Activated CD8-positive, alpha-beta memory T cell treated with anti-CD3 and anti-CD28 coated beads, Interleukin-2, amount 50 U/mL, for 1 hour (primary cell): ENCODE measurements around the gene TSHZ2.
"Not testable (repeated sequence)": the region's sequence is repeated elsewhere in the genome, so short reads cannot be mapped to it uniquely, and the experiment has no call there.

ENCODE experiments used
- DNase-seq: peaks from one replicate; pipeline ENCODE4 v3.0.0-alpha.2; 2020; ENCODE audit errors: extremely low read depth

Gene TSHZ2

DNA sequence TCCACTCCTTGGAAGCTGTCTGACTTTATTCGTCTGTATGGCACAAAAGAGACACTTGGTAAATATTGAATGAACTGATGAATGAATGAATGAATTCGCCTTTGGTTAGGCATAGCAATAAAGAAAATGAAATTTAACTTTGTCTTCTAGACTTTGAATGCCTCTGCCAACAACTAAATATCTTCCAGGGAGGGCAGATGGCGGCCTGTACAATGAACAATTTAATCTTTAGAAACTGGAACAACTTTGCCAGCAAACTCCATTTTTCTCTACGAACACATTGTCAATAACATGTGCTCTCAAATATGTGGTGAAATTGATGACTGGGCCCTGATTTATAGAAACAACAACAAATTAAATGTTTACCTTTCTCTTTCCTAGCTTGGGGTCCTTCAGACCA is 480.9 kb downstream of the TSHZ2 start:
- no peak for DNase-seq

DNA sequence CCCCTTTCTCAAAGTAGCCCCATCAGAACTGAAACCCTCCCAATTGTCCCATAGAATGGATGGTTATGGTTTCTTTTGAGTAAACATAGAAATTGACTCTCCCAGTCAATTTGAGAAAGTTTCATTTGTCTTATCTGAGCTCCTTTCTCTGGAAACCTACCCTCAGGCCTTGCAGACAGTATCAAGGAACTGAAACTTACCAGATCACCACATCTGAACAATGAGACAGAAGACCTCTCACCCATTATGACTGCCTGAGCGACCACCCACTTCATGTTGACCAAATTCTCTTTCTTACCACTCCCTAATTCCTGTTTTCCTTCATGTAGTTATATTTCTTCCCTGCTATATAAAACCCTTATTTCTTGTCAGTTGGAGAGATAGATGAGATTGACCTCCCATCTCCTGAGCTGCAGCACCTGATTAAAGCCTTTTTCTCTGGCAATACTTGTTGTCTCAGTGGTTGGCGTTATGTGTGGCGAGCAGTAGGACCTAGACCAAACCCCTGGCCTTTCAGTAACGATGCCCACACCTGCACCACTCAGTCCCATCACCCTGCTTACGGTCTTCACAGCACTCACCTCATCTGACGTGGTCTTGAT is 482.6 kb downstream of the TSHZ2 start:
- no peak for DNase-seq

DNA sequence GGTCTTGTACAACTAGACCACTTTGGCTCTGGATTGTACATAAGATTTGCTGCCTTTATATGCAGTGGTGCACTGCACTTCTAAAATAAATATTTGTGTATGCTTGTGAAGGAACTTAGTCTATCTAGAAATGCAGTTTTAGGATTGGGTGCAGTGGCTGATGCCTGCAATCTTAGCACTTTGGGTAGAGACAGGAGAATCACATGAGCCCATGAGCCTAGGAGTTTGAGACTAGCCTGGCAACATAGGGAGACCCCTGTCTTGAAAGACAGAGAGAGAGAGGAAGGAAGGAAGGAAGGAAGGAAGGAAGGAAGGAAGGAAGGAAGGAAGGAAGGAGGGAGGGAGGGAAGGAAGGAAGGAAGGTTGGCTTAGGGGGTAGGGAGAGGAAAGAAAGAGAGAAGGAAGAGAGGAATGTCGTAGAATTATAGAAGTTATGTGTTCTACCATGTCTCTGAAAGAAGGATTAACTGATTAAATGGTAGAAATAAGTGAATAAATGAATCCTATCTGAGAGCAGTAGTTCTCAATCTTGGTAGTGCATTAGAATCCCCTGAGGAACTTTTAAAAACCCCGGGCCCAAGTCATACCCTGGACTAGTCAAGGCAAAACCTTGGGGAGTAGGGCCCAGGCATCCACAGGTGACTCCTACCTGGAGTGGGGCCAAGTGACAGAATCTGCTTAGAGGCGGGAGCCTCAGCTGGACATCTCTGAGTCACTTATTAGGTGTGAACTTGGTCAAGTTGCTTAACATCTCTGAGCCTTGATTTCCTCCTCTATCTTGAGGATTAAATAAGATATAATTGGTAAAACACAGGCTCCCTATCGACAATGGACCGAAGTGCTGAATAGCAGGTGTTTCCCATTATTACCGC is 491.2 kb downstream of the TSHZ2 start:
- no peak for DNase-seq

DNA sequence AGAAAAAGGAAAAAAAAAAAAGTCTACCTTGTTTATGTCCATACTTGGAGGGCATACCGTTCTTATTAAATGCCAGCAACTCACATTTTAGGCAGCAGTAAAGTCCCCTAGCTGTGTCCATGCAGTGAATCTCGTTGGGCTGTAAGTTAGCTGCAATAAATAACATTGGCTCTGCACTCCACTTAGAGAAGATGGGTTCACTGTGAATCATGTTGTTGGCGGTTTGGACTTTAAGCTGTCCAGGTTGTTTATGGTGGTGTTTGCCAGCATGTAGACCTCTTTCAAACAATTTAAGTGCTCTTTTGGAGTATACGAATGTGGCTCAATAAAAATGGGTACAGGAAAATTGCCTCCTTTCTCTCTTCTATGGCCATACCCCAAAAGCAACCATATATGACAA is 494.1 kb downstream of the TSHZ2 start:
- DNase-seq: no peak

DNA sequence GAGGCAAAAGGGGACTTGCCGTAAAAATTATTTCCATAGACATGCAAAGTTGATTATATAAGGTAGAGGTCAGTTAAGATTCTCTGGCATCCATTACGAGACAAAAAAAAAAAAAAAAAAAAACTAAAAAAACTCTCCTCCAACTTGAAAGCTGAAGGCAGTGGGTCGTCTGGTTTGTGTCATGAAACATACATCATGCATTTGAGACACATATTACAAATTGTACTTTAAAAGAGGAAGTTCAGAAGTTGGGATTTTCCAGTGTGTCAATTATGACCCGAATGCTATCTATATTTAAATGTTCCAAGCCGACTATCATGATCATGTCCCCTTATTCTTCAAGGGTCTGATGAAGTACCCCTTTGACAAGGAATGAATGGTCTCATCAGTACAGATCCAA is 496.4 kb downstream of the TSHZ2 start:
- DNase-seq: no peak

DNA sequence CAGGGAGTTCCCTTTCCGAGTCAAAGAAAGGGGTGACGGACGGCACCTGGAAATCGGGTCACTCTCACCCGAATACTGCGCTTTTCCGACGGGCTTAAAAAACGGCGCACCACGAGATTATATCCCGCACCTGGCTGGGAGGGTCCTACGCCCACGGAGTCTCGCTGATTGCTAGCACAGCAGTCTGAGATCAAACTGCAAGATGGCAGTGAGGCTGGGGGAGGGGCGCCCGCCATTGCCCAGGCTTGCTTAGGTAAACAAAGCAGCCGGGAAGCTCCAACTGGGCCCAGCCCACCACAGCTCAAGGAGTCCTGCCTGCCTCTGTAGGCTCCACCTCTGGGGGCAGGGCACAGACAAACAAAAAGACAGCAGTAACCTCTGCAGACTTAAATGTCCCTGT is 500.7 kb downstream of the TSHZ2 start:
- not testable (repeated sequence) for DNase-seq

DNA sequence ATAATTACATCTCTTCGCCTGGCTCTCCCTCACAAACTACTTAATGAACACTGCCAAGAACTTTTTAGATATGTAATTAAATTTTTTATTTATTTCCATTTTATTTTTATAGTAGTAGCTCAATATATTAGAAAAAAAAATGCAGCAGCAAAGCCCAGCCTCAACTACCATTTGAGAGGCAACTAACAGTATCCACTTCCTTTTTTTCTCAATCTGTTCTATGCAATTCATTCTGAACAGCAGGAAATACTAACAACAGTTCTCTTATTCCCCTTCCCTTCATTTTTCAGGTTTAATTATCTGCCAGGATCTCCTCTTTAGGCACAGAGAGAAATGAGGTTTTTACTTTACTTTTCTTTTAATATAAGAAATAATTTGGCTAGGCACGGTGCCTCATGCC is 508.8 kb downstream of the TSHZ2 start:
- DNase-seq: no peak

DNA sequence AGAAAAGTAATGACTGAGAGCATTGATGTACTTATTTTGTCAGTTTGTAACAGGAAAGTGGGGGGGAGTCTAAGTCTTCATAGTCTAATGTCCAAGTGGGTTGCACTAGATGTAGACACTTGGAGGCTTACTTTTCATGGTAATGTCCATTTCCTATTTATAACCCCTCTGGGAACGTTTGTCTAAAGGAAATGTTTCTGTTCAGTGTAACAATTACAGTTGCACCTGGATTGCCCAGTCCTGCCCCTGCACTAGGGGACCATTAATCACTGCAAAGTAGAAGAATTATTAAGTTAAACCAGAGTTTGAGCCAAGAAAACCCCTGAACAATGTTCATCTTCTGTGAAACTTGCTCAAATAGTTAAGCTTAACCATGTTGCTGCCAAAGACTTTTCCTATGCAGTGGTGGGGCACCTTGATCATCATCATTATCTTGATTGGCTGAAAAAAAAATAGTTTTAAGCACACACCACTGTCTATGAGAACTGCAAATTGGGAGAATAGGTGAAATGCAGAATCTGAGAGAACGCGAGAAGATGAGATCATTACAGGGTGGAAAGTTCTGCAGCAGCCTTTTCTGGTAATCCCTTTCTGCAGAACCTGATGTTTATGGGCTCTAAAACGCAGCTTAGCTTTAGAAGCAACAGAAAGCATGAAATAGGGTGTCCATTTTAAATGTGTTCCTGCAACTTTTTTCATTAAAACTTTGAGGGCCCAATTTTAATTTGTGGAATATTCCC is 515.5 kb downstream of the TSHZ2 start:
- DNase-seq: no peak

DNA sequence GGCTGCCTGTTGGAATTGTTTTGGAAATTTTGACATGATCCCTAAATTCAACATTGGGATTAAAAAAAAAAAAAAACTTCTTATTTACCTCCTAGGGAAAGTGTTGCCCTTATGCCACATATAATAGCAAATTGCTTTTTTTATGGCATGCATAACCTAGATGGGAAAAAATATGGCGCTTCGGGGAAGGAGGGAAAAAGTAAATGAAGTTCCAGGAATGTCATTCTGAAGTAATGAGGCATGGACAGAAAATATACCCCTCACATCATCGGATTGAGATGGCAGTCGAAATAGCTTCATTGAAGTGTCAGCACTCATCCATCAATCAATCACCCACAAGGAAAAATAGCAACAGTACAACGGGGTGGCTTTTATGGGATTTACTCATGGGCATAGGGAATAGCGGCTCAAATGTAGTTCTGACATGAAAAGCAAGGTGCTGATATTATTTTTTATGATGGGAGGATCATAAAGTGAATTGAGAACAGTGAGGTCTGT is 516.7 kb downstream of the TSHZ2 start:
- DNase-seq: no peak

DNA sequence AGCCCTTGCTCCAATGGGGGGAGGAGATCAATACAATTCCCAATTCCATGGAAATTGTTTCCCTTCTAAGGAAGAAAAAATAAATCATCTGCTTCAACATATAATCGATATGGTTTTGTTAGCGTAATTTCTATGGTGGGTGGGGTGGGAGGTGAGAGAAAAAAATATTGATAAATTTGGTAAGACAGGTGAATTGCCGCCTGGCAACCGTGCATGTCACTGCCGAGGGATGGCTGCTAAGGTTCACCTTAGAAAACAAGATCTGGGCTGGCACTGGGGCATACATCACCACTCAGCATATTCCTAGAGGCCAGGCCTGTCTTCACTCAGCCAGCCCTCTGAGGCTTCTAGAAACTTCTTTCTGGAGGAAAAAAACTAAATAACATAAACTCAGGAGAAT is 517.4 kb downstream of the TSHZ2 start:
- DNase-seq: no peak

DNA sequence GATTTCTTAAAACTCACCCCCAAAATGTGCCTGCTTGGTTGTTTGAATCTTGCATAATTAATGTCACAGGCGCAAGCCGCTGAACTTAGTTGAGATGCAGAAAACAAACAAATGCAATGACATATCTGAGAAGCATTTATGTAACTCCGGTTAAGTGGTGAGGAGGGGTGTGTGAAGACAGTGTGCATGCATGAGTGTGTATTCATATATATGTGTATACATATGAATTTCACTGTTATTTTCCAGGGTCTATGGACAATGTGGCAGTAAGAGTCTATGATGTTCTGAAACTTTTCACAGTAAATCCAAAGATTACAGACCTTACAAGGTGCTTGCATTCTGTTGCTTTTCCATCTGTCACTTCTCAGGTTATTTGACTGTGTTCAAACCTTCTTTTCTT is 518.5 kb downstream of the TSHZ2 start:
- DNase-seq: no peak

DNA sequence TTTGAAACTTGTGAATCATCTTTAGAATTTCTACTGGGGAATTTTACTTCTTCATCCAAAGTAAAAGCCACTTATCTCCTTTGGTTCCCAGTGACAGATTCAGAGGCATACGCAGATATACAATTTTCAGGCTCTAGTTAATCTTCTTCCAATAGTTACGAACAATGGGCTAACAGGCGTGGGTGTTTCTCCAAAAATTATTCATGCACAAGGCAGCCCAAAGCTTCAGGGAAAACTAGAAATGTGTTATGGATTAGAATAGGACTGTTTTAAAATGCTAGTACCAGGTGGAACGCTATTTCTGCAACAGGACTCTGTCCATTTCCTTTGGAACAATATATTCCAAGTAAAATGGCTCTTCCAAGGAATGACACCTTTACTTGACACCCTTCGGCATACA is 519.3 kb downstream of the TSHZ2 start:
- DNase-seq: no peak

DNA sequence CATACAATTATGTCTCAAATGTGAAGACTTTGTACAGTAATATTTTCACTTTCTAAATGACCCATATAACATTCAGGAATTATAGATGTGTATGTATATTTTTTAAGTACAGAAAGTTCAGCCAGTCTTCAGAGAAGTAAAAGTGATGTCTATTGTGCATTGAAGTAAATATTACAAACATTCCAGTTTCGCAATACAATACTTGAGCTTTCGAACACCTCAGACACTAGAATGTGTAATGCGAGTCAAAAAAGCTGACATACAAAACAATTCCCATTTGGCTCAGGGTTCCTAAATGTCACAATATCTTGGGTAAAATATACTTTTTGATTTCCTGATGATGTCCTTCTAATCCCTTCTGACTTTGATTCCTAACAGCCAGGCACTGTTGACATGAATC is 520.1 kb downstream of the TSHZ2 start:
- no peak for DNase-seq

DNA sequence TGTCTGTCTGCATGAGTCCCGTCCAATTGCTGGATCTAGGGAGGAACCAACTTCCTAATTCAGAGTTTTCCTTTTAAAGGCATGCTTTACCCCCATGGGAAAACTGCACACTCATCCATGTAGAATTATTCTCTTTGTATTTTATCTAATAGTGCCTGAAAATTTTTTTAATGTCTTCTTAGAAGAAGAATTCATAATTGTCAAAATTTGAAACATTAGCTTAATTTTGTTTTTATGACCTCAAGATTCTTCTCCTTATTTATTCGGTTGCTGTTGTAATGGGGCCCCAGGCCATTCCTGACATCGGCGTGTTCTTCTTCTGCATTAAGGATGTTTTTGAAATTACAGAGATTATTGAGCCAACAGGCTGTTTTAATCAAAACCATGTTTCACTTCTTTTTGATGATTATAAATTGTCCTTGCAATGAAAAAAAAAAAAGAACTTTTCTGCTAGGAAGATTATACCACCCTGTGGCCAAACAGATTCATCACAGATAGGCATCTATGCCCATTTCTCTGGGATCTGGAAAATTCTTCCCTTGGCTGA is 521.2 kb downstream of the TSHZ2 start:
- DNase-seq: no peak

DNA sequence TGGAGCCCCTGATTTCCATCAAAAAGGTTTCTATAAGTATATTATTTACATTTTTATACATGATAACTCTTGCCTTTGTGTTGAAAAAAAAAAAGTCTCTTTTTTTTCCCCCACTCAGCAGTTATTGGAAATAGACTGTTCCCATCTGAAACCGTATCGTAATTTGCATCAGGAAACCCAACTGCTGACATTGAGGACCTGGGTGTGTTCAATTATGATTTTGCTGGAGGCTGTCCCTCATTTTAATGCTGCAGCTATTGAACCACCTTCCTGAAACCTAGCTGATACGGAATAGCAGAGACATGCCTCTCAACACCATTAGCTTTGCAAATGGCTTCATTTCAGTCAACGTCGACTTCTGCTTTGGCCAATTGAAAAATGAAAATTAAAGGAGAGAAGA is 522.6 kb downstream of the TSHZ2 start:
- no peak for DNase-seq

DNA sequence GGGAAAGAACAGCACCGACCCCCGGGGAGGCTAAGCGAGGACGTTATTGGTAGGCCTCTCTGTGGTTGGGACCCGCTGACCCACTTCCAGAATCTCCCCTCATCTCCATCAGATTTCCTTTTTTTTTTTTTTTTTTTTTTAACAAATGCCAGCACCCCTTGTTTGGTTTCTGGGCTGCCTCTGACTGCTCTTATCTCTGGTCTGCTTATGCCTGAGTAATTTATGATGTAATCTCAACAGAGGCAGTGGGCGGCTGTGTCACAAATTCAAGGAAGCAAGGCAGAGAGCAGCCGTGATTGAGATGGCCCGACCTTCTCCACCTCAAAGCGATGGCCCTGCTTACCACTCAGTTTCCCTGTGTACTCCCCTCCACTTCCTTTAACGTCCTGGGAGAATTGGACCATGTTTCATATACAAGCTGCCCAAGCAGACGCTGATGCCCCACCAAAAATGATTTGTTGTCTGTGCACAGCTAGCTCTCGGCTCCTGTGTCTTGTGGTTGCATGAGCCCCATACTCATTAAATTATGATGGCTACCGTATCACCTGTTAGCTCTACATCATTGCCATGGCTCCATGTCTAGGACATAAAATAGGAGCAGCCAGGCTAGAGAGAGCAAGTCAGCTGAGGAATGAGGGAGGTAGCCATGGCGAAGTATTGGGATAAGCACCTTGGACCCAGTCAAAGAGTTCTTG is 523.4 kb downstream of the TSHZ2 start:
- DNase-seq: no peak

DNA sequence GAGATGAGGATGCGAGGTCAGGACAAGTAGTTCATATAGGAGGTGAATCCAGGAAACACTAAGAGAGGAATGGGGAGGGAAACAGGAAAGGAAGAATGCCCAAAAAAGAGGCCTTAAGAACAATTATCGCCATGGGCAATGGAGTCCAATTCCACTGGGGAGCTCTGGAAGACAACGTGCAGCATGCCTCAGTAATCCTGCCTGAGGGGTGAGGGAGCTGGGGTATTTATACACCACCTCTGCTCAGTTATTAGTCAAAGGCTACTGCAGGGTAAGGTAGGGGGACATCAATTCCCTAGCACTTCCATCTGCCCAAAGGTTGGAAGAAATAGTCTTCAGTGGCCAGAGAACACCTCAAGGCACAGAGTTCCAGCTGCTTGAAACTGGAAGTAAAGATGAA is 525.1 kb downstream of the TSHZ2 start:
- no peak for DNase-seq

DNA sequence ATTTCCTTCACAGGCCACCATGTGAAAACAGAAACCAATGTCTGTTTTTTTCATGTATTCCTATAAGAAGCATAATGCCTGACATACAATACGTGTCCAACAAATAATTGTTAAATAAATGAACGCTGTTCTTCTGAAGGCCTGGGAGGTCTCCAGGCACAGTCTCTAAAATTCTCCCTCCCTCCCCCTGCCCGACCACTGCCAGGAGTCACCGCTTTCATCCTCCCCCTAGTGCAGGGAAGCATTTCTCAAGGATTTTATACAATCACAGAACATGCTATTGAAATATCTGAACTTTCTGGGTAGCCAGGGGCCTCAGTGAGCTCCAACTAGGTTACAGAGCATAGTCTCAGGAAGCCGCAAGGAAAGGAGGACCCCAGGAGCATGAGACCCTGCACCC is 526.2 kb downstream of the TSHZ2 start:
- no peak for DNase-seq

DNA sequence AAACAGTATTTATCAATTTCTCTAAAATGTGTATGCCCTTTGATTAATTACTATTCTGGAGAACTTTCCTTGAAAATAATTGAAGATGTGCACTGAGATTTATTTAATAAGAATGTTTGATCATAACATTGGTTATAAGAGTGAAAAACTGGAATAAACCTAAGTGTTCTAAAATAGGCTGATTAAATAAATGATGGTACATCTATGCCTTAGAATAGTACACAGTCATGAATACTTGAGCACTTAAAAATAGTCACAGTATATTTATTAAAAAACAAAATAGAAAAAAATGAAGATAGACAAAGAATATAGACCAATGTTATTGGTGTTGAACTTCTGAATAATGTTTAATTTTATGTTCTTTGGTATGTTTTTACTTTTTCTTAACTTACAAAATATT is 528.5 kb downstream of the TSHZ2 start:
- no peak for DNase-seq

DNA sequence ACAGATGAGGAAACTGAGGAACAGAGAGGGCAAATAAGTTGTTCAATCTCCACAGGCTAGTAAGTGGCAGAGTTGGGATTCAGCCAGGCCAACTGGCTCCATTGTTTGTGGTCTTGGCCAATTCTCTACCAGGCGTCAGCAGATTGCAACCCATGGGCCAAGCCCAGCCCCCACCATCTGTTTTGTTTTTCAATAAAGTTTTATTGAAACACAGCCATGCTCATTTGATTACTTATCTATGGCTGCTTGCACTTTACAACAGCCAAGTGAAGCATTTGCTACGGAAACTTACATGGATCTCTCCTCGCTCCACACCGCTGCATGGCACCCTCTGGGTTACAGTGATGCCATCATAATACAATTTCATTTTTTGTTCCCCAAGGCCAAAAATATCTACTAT is 530.7 kb downstream of the TSHZ2 start:
- no peak for DNase-seq

DNA sequence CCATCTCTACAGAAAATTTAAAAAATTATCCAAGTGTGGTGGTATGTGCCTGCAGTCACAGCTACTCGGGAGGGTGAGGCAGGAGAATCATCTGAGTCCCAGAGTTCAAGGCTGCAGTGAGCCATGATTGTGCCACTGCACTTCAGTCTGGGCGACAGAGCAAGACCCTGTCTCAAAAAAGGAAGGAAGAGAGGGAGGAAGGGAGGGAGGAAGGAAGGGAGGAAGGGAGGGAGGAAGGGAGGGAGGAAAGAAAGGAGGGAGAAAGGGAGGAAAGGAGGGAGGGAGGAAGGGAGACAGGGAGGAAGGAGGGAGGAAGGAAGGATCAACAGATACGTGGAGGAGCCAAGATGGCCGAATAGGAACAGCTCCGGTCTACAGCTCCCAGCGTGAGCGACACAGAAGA is 531.4 kb downstream of the TSHZ2 start:
- no peak for DNase-seq

DNA sequence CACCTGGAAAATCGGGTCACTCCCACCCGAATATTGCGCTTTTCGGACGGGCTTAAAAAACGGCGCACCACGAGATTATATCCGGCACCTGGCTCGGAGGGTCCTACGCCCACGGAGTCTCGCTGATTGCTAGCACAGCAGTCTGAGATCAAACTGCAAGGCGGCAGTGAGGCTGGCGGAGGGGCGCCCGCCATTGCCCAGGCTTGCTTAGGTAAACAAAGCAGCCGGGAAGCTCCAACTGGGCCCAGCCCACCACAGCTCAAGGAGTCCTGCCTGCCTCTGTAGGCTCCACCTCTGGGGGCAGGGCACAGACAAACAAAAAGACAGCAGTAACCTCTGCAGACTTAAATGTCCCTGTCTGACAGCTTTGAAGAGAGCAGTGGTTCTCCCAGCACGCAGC is 531.9 kb downstream of the TSHZ2 start:
- not testable (repeated sequence) for DNase-seq
